Nucleus accumbens (tissue), 56 donors: ENCODE results near the gene ACTN1.

Experiments used
- DNase-seq, 56 donors: peaks; one replicate each; lab custom pipeline; 2025; lab: John Stamatoyannopoulos, UW

ACTN1 gene

GRCh38 chr14:68955164-68955850 lies 23.8 kb downstream of the ACTN1 start:
- no peak for DNase-seq

- no peak for DNase-seq
Measured at GRCh38 chr14:68953196-68953555, 25.9 kb downstream of the ACTN1 start.

GRCh38 chr14:68952531-68953195 lies 26.4 kb downstream of the ACTN1 start:
- no peak for DNase-seq

- DNase-seq, result no peak
Measured at GRCh38 chr14:68951800-68952530, 27.1 kb downstream of the ACTN1 start.

GRCh38 chr14:68951035-68951797 lies 27.9 kb downstream of the ACTN1 start:
- DNase-seq, result peak in 12 of 56 donors; percentile 16 to 36 (median 30)

- DNase-seq, result no peak
Measured at GRCh38 chr14:68950111-68950510, 29.0 kb downstream of the ACTN1 start.

- no peak for DNase-seq
Measured at GRCh38 chr14:68949601-68949965, 29.5 kb downstream of the ACTN1 start.

- DNase-seq, result no peak
Measured at GRCh38 chr14:68948686-68949600, 30.2 kb downstream of the ACTN1 start.

GRCh38 chr14:68947802-68948201 lies 31.3 kb downstream of the ACTN1 start:
- no peak for DNase-seq

GRCh38 chr14:68946489-68946822 lies 32.6 kb downstream of the ACTN1 start:
- DNase-seq, result no peak

- no peak for DNase-seq
Measured at GRCh38 chr14:68945585-68946488, 33.3 kb downstream of the ACTN1 start.

GRCh38 chr14:68945190-68945584 lies 33.9 kb downstream of the ACTN1 start:
- peak in 6 of 56 donors; percentile 9 to 58 (median 28) for DNase-seq

- peak in 3 of 56 donors; percentile 10 to 20 (median 18) for DNase-seq
Measured at GRCh38 chr14:68944162-68944561, 34.9 kb downstream of the ACTN1 start.

GRCh38 chr14:68943107-68943506 lies 36.0 kb downstream of the ACTN1 start:
- no peak for DNase-seq

- no peak for DNase-seq
Measured at GRCh38 chr14:68942296-68943035, 36.6 kb downstream of the ACTN1 start.

GRCh38 chr14:68941820-68942219 lies 37.3 kb downstream of the ACTN1 start:
- peak in 4 of 56 donors; percentile 15 to 31 (median 30) for DNase-seq

GRCh38 chr14:68940614-68941185 lies 38.4 kb downstream of the ACTN1 start:
- DNase-seq, result no peak
